Neural progenitor cell (in vitro differentiated cells): ENCODE measurements around the gene PHF1. TPM values are rescaled to one million over a fixed set of nuclear protein-coding genes. Genes with fewer than 3 reads are reported as not detected.

Source experiments
- DNase-seq: peaks from one replicate; pipeline ENCODE4 v3.0.0-alpha.2; 2016; ENCODE audit warnings: low spot score
- H2AFZ ChIP-seq: fragments of 200-600 bp; sonication (generic); replicated peaks from 2 replicates; pipeline ENCODE4 v1.6.1; 2016; ENCODE audit warnings: antibody characterized with exemption
- H3F3A ChIP-seq: fragments of 200-600 bp; sonication (generic); 2 replicates; pipeline ENCODE4 v1.6.1; 2016; ENCODE audit warnings: antibody characterized with exemption, low read depth
- H3K27ac ChIP-seq: fragments of 200-600 bp; sonication (generic); 2 replicates; pipeline ENCODE4 v1.5.1; 2016; ENCODE audit warnings: mild to moderate bottlenecking
- H3K27me3 ChIP-seq: fragments of 200-600 bp; sonication (generic); 2 replicates; pipeline ENCODE4 v1.6.1; 2016; ENCODE audit warnings: mild to moderate bottlenecking, moderate library complexity
- H3K36me3 ChIP-seq: fragments of 200-600 bp; sonication (generic); 2 replicates; pipeline ENCODE4 v1.5.1; 2016
- H3K4me1 ChIP-seq: fragments of 200-600 bp; sonication (generic); 2 replicates; pipeline ENCODE4 v1.6.1; 2016; ENCODE audit warnings: mixed run types
- H3K4me2 ChIP-seq: fragments of 200-600 bp; sonication (generic); 2 replicates; pipeline ENCODE4 v1.6.1; 2016
- H3K4me3 ChIP-seq: fragments of 200-600 bp; sonication (generic); 2 replicates; pipeline ENCODE4 v1.5.1; 2016
- H3K79me2 ChIP-seq: fragments of 200-600 bp; sonication (generic); 2 replicates; pipeline ENCODE4 v1.6.1; 2016; ENCODE audit warnings: low read depth
- H3K9ac ChIP-seq: fragments of 200-600 bp; sonication (generic); 2 replicates; pipeline ENCODE4 v1.6.1; 2016
- H3K9me3 ChIP-seq: fragments of 200-600 bp; sonication (generic); 2 replicates; pipeline ENCODE4 v1.5.1; 2016; ENCODE audit warnings: low read depth
- H4K20me1 ChIP-seq: fragments of 200-600 bp; sonication (generic); 2 replicates; pipeline ENCODE4 v1.6.1; 2016; ENCODE audit warnings: low read depth
- H3K27ac Mint-ChIP-seq: 3 replicates; pipeline ENCODE4 v1.8.0; 2021; ENCODE audit warnings: mixed read lengths
- H3K27me3 Mint-ChIP-seq: 2 replicates; pipeline ENCODE4 v1.8.0; 2022; ENCODE audit warnings: low read depth, mild to moderate bottlenecking, inconsistent platforms, moderate library complexity, mixed read lengths; ENCODE audit not compliant: insufficient read depth
- H3K36me3 Mint-ChIP-seq: 3 replicates; pipeline ENCODE4 v1.8.0; 2021; ENCODE audit warnings: mixed read lengths
- H3K4me1 Mint-ChIP-seq: 3 replicates; pipeline ENCODE4 v1.8.0; 2021; ENCODE audit warnings: mixed read lengths
- H3K4me3 Mint-ChIP-seq: 3 replicates; pipeline ENCODE4 v1.8.0; 2021; ENCODE audit warnings: mild to moderate bottlenecking, moderate library complexity, mixed read lengths
- H3K9me3 Mint-ChIP-seq: 3 replicates; pipeline ENCODE4 v1.8.0; 2020; ENCODE audit warnings: mixed read lengths
- CTCF ChIP-seq: fragments of 200-600 bp; sonication (generic); IDR thresholded peaks from 2 replicates; pipeline ENCODE4 v1.5.1; 2017; ENCODE audit warnings: antibody characterized with exemption, mild to moderate bottlenecking
- EZH2phosphoT487 ChIP-seq: fragments of 200-600 bp; sonication (generic); IDR thresholded peaks from 2 replicates; pipeline ENCODE4 v1.6.1; 2017; ENCODE audit warnings: antibody characterized with exemption
- microRNA-seq: library from miRNA; unstranded; fragments of <30 nt; microRNA quantifications from one replicate; pipeline ENCODE4, GENCODE V29; 2016
- small RNA-seq: library from RNA; depleted of rRNA; stranded (forward); fragments of <200 nt; gene quantifications from one replicate; pipeline ENCODE3, GENCODE V24; 2015
- total RNA-seq: library from RNA; depleted of rRNA; stranded (reverse); fragments of >200 nt; gene quantifications from 2 replicates; pipeline ENCODE4 v1.2.3, GENCODE V29; 2015; ENCODE audit warnings: low replicate concordance

Gene PHF1
- total RNA-seq, 1 donor from 2014 or later: 25.6 TPM

- Histone ChIP-seq H3K4me1 (no peaks in the 10 kb centered on the region), H3F3A (no peaks in the 10 kb centered on the region), H3K79me2 (peaks cover 22% of the 10 kb centered on the region), H3K9me3 (no peaks in the 10 kb centered on the region), H3K27ac (no peak overlapping the region), H2AFZ (no peak overlapping the region), H3K4me2 (no peak overlapping the region), H3K36me3 (no peaks in the 10 kb centered on the region), H3K9ac (no peak overlapping the region), H4K20me1 (peaks cover 5% of the 10 kb centered on the region), H3K4me3 (no peak overlapping the region), H3K27me3 (no peaks in the 10 kb centered on the region)
- no peak for TF ChIP-seq CTCF
- TF ChIP-seq EZH2phosphoT487: no peak
- H3K27me3 Mint-ChIP-seq: peaks cover 5% of the 10 kb centered on the region
- no peak for DNase-seq
- H3K4me3 Mint-ChIP-seq: no peak overlapping the region
- no peaks in the 10 kb centered on the region for H3K9me3 Mint-ChIP-seq
- peaks cover 20% of the 10 kb centered on the region for H3K36me3 Mint-ChIP-seq
- peaks cover 11% of the 10 kb centered on the region for H3K4me1 Mint-ChIP-seq
- no peak overlapping the region for H3K27ac Mint-ChIP-seq
These were observed 48.4 kb downstream of the PHF1 start for GRCh38 chr6:33459226-33459625.

Small RNA genes within 50 kb of the gene (microRNA-seq; reads per million reads assigned to microRNA genes)
- not detected for gene MIR5004

Small RNA genes within 50 kb of the gene (small RNA-seq; reads per million reads assigned to genes)
- gene RPL35AP4: not detected
- not detected for gene ZBTB9

Other genes with a start within 250 kb of the PHF1 start
- gene COL11A2, start 218.5 kb upstream of the PHF1 start, total RNA-seq: 0.49 and 0.99 TPM in 2 replicates
- gene RXRB, start 210.3 kb upstream of the PHF1 start, total RNA-seq: 10.2 and 21.7 TPM in 2 replicates
- gene SLC39A7, start 210.1 kb upstream of the PHF1 start, total RNA-seq: 40.8 and 59.2 TPM in 2 replicates
- 4.8 and 9.5 TPM in 2 replicates for gene HSD17B8, start 206.4 kb upstream of the PHF1 start, total RNA-seq
- 12.1 and 20.2 TPM in 2 replicates for gene RING1, start 202.5 kb upstream of the PHF1 start, total RNA-seq
- 28.7 and 38.4 TPM in 2 replicates for gene VPS52, start 139.1 kb upstream of the PHF1 start, total RNA-seq
- 4,188 and 4,663 TPM in 2 replicates for gene RPS18, start 138.9 kb upstream of the PHF1 start, total RNA-seq
- gene B3GALT4, start 133.9 kb upstream of the PHF1 start, total RNA-seq: 1.1 and 2.1 TPM in 2 replicates
- gene WDR46, start 121.8 kb upstream of the PHF1 start, total RNA-seq: 31.1 and 43.5 TPM in 2 replicates
- 35.6 and 54.5 TPM in 2 replicates for gene PFDN6, start 121.4 kb upstream of the PHF1 start, total RNA-seq
- gene RGL2, start 112.1 kb upstream of the PHF1 start, total RNA-seq: 28.3 and 63.4 TPM in 2 replicates
- gene TAPBP, start 96.9 kb upstream of the PHF1 start, total RNA-seq: 1.7 and 6.3 TPM in 2 replicates
- gene ZBTB22, start 93.3 kb upstream of the PHF1 start, total RNA-seq: 5.7 and 26.7 TPM in 2 replicates
- 35.7 and 49.6 TPM in 2 replicates for gene DAXX, start 88.1 kb upstream of the PHF1 start, total RNA-seq
- 93.9 and 179 TPM in 2 replicates for gene KIFC1, start 19.2 kb upstream of the PHF1 start, total RNA-seq
- 118 and 186 TPM in 2 replicates for gene CUTA, start 7.1 kb downstream of the PHF1 start, total RNA-seq
- gene SYNGAP1, start 9.1 kb downstream of the PHF1 start, total RNA-seq: 14.1 and 29.7 TPM in 2 replicates
- 10.2 and 12.7 TPM in 2 replicates for gene ZBTB9, start 43.6 kb downstream of the PHF1 start, total RNA-seq
- gene BAK1, start 169.3 kb downstream of the PHF1 start, total RNA-seq: 13.9 and 40.0 TPM in 2 replicates
- 1.5 and 3.4 TPM in 2 replicates for gene ITPR3, start 210.3 kb downstream of the PHF1 start, total RNA-seq